Measurements from ENCODE around the gene EFCAB8. TPM values are rescaled to one million over a fixed set of nuclear protein-coding genes. Genes with fewer than 3 reads are reported as not detected.

The EFCAB8 gene
- total and polyA plus RNA-seq, 2 experiments from 2014 or later: 0.53 TPM; not detected in 1

DNA sequence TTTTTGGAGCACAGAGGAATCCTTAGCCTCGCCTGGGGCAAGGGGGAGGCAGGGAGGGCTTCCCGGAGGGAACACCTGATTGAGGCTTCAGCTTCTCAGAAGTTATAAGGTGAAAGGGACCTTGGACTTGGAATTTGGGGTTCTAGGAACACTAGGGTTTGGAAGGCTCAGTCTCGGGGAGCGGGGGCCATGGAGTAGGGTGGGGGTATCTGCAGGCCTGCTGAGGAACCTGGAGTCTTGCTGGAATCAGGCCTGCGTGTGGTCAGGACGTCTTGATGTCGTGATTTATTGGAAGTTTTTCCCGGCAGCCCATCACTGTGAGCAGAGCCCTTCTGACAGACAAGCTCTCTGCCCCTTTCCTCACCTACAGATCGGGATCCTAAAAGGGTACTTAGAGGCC is 50.7 kb downstream of the EFCAB8 start:
- Histone ChIP-seq H3K4me2 (no peak overlapping the region), H3K4me1 (ENCODE audit: insufficient read depth) (no peaks in the 10 kb centered on the region), H3K9me2 (replicated peaks; ENCODE audit: insufficient read depth) (no peaks in the 10 kb centered on the region), H3K27ac (no peak overlapping the region), H3K79me2 (no peaks in the 10 kb centered on the region), H3K36me3 (replicated peaks; ENCODE audit: insufficient read depth, low read depth) (no peaks in the 10 kb centered on the region), H3K4me3 (no peak overlapping the region), H2AFZ (no peak overlapping the region), H3K9me3 (ENCODE audit: low read depth) (no peaks in the 10 kb centered on the region), H3K27me3 (no peaks in the 10 kb centered on the region), H4K20me1 (ENCODE audit: insufficient read depth, poor library complexity, severe bottlenecking) (no peaks in the 10 kb centered on the region)
- 81% methylated on average over 9 of the region's 9 CpGs for WGBS (ENCODE audit: low lambda C conversion rate, missing lambda C conversion rate)
- DNase-seq (ENCODE audit: low spot score): no peak
- TF ChIP-seq EZH2 (IDR thresholded peaks at IDR 0.05; ENCODE audit: borderline replicate concordance): no peak
- TF ChIP-seq EZH2phosphoT487 (IDR thresholded peaks at IDR 0.05; ENCODE audit: low read depth, severe bottlenecking, unreplicated experiment): no peak
- TF ChIP-seq, protein P1, sequence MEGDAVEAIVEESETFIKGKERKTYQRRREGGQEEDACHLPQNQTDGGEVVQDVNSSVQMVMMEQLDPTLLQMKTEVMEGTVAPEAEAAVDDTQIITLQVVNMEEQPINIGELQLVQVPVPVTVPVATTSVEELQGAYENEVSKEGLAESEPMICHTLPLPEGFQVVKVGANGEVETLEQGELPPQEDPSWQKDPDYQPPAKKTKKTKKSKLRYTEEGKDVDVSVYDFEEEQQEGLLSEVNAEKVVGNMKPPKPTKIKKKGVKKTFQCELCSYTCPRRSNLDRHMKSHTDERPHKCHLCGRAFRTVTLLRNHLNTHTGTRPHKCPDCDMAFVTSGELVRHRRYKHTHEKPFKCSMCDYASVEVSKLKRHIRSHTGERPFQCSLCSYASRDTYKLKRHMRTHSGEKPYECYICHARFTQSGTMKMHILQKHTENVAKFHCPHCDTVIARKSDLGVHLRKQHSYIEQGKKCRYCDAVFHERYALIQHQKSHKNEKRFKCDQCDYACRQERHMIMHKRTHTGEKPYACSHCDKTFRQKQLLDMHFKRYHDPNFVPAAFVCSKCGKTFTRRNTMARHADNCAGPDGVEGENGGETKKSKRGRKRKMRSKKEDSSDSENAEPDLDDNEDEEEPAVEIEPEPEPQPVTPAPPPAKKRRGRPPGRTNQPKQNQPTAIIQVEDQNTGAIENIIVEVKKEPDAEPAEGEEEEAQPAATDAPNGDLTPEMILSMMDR (IDR thresholded peaks at IDR 0.05; ENCODE audit: poor library complexity): no peak

DNA sequence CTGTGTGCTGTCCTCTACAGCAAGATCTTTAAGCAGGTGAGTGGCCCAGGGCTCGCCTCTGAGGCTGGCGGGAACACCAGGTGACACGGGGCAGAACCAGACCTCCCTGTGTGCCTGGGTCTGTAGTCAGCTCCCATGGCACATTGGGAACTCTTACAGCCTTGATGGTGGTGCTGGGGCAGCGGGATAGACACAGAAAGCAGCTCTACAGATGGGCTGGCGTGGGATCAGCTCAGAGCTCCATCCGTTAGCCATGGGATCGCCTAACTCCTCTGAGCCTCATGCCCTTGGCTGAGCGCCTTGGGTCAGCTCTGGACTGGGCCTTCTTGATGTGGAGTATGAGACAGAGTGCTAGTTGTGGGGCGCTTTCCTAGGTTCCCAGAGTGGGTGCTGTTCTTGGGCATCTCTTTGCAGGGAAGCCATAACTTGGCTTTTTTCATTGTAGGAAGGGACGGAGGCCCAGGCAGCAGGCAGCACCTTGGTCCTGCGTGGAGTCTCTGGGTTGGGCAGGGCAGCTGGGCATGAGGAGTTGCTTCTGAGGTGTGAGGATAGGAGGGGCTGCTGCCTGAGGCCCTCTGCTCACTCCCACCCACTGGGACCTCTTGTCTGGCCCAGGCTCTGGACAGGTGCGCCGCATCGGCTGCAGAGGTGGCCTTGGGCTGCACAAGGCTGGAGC is 51.3 kb downstream of the EFCAB8 start:
- H3K9me3 ChIP-seq (ENCODE audit: low read depth): no peaks in the 10 kb centered on the region
- H3K27ac ChIP-seq: no peak overlapping the region
- H3K4me3 ChIP-seq: no peak overlapping the region
- H3K4me1 ChIP-seq (ENCODE audit: insufficient read depth): no peaks in the 10 kb centered on the region
- WGBS (ENCODE audit: low lambda C conversion rate, missing lambda C conversion rate): 93% methylated on average over 14 of the region's 14 CpGs
- H2AFZ ChIP-seq: no peak overlapping the region
- no peaks in the 10 kb centered on the region for H3K36me3 ChIP-seq (replicated peaks; ENCODE audit: insufficient read depth, low read depth)
- no peaks in the 10 kb centered on the region for H3K9me2 ChIP-seq (replicated peaks; ENCODE audit: insufficient read depth)
- no peaks in the 10 kb centered on the region for H4K20me1 ChIP-seq (ENCODE audit: insufficient read depth, poor library complexity, severe bottlenecking)
- no peak for DNase-seq (ENCODE audit: low spot score)
- H3K4me2 ChIP-seq: no peak overlapping the region
- no peaks in the 10 kb centered on the region for H3K79me2 ChIP-seq
- no peaks in the 10 kb centered on the region for H3K27me3 ChIP-seq
- TF ChIP-seq EZH2 (IDR thresholded peaks at IDR 0.05; ENCODE audit: borderline replicate concordance): no peak
- no peak for TF ChIP-seq EZH2phosphoT487 (IDR thresholded peaks at IDR 0.05; ENCODE audit: low read depth, severe bottlenecking, unreplicated experiment)
- TF ChIP-seq, protein P1 (IDR thresholded peaks at IDR 0.05; ENCODE audit: poor library complexity): no peak

DNA sequence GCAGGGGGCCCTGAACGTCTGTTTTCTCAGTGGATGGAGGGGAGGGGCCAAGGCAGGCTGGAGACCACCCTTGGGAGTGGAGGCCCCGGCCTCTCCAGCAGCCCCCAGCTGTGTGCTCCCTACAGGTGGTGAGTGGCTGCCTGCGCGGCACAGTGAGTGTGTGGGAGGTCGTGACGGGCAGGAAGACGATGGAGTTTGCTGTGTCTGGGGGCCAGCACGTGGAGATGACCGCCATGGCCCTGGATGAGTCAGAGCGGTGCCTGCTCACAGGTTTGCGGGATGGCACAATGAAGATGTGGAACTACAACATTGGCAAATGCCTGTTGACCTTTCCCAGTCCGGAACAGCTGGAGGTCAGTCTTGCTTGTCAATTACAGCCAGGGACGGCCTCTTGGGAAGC is 52.6 kb downstream of the EFCAB8 start:
- no peaks in the 10 kb centered on the region for H3K9me2 ChIP-seq (replicated peaks; ENCODE audit: insufficient read depth)
- H3K4me2 ChIP-seq: no peak overlapping the region
- H3K4me1 ChIP-seq (ENCODE audit: insufficient read depth): no peaks in the 10 kb centered on the region
- H3K27me3 ChIP-seq: no peaks in the 10 kb centered on the region
- H3K79me2 ChIP-seq: no peaks in the 10 kb centered on the region
- TF ChIP-seq EZH2phosphoT487 (IDR thresholded peaks at IDR 0.05; ENCODE audit: low read depth, severe bottlenecking, unreplicated experiment) (no peak), EZH2 (IDR thresholded peaks at IDR 0.05; ENCODE audit: borderline replicate concordance) (no peak)
- TF ChIP-seq, protein P1 (IDR thresholded peaks at IDR 0.05; ENCODE audit: poor library complexity): no peak
- H4K20me1 ChIP-seq (ENCODE audit: insufficient read depth, poor library complexity, severe bottlenecking): no peaks in the 10 kb centered on the region
- H3K4me3 ChIP-seq: no peak overlapping the region
- peaks cover 9% of the 10 kb centered on the region for H3K9me3 ChIP-seq (ENCODE audit: low read depth)
- H3K27ac ChIP-seq: no peak overlapping the region
- H3K36me3 ChIP-seq (replicated peaks; ENCODE audit: insufficient read depth, low read depth): no peaks in the 10 kb centered on the region
- WGBS (ENCODE audit: low lambda C conversion rate, missing lambda C conversion rate): 78% methylated on average over 13 of the region's 13 CpGs
- no peak for DNase-seq (ENCODE audit: low spot score)
- no peak overlapping the region for H2AFZ ChIP-seq
